SK-N-SH (cell line): ENCODE data around the gene SAMD14. TPM values are rescaled to one million over a fixed set of nuclear protein-coding genes. Genes with fewer than 3 reads are reported as not detected.
A peak's percentile ranks its signal among the peaks of the same experiment; 100 is the strongest.

Experiments used
- CTCF ChIA-PET: fragments of 300-600, 350-600 bp; formaldehyde crosslinking; extraction: SDS; loops from one replicate; lab custom pipeline; 2021; lab: Yijun Ruan, JAX
- POLR2A ChIA-PET: fragments of 350-600 bp; sonication (Branson Sonifier 250); formaldehyde crosslinking; extraction: SDS; loops from one replicate; lab custom pipeline; 2020; ENCODE audit warnings: antibody characterized with exemption, inconsistent platforms; lab: Yijun Ruan, JAX
- DNase-seq: peaks from one replicate; pipeline ENCODE4 v3.0.0; 2012
- H2AFZ ChIP-seq: fragments of 200-600 bp; sonication (generic); 2 replicates; pipeline ENCODE4 v1.8.1; 2016; ENCODE audit warnings: antibody characterized with exemption, mild to moderate bottlenecking, low read depth
- H3F3A ChIP-seq: fragments of 200-600 bp; sonication (generic); replicated peaks from 2 replicates; pipeline ENCODE3; 2016; ENCODE audit warnings: antibody characterized with exemption, mild to moderate bottlenecking; ENCODE audit not compliant: insufficient read depth
- H3K27ac ChIP-seq, 2 experiments: fragments of 200-500 bp in 1 of 2; fragments of 200-600 bp in 1 of 2; sonication (Bioruptor generic) in 1 of 2; sonication (generic), shearing (Covaris generic) in 1 of 2; 2 replicates each; pipeline versions ENCODE4 v1.5.1 to v1.6.1; 2014 to 2016; ENCODE audit warnings: low read depth in 2 of 2, inconsistent platforms in 1 of 2, low read length in 1 of 2, mild to moderate bottlenecking in 1 of 2, mixed read lengths in 1 of 2
- H3K27me3 ChIP-seq: fragments of 200-600 bp; sonication (generic), shearing (Covaris generic); 2 replicates; pipeline ENCODE4 v1.6.1; 2016; ENCODE audit warnings: mixed run types; ENCODE audit not compliant: insufficient read depth
- H3K36me3 ChIP-seq, 2 experiments: fragments of 200-500 bp in 1 of 2; fragments of 200-600 bp in 1 of 2; sonication (Bioruptor generic) in 1 of 2; sonication (generic) in 1 of 2; replicated peaks in 1 of 2; 2 replicates each; pipeline versions ENCODE3 to v1.5.1; 2014 to 2016; ENCODE audit warnings: low read length in 1 of 2, mild to moderate bottlenecking in 1 of 2; ENCODE audit not compliant: insufficient read depth in 2 of 2, control insufficient read depth in 1 of 2
- H3K4me1 ChIP-seq, 2 experiments: fragments of 200-500 bp in 1 of 2; fragments of 200-600 bp in 1 of 2; sonication (Bioruptor generic) in 1 of 2; sonication (generic), shearing (Covaris generic) in 1 of 2; 2 replicates each; pipeline versions ENCODE4 v1.5.1 to v1.6.1; 2014 to 2016; ENCODE audit warnings: low read depth in 1 of 2, low read length in 1 of 2, mixed run types in 1 of 2; ENCODE audit not compliant: insufficient read depth in 2 of 2, control insufficient read depth in 1 of 2
- H3K4me2 ChIP-seq: fragments of 200-600 bp; sonication (generic), shearing (Covaris generic); 2 replicates; pipeline ENCODE4 v1.6.1; 2017; ENCODE audit warnings: mixed run types
- H3K4me3 ChIP-seq, 2 experiments: fragments of 200-500 bp in 1 of 2; fragments of 200-600 bp in 1 of 2; sonication (Bioruptor generic) in 1 of 2; sonication (generic), shearing (Covaris generic) in 1 of 2; 2 replicates each; pipeline versions ENCODE4 v1.5.1 to v1.8.1; 2014 to 2016; ENCODE audit warnings: low read depth in 2 of 2, inconsistent platforms in 1 of 2, low read length in 1 of 2, mild to moderate bottlenecking in 1 of 2, mixed read lengths in 1 of 2, moderate library complexity in 1 of 2
- H3K79me2 ChIP-seq: fragments of 200-600 bp; sonication (generic); 2 replicates; pipeline ENCODE4 v1.8.1; 2017; ENCODE audit warnings: mild to moderate bottlenecking; ENCODE audit not compliant: insufficient read depth
- H3K9ac ChIP-seq: fragments of 200-600 bp; sonication (generic); 2 replicates; pipeline ENCODE4 v1.6.1; 2017; ENCODE audit warnings: mixed run types
- H3K9me2 ChIP-seq: fragments of 200-600 bp; sonication (generic); 2 replicates; pipeline ENCODE4 v1.6.1; 2017; ENCODE audit warnings: mixed run types
- H3K9me3 ChIP-seq: fragments of 200-600 bp; sonication (generic); 2 replicates; pipeline ENCODE4 v1.6.1; 2017; ENCODE audit warnings: mixed run types, mild to moderate bottlenecking, moderate library complexity
- H4K20me1 ChIP-seq: fragments of 200-600 bp; sonication (generic); 2 replicates; pipeline ENCODE4 v1.6.1; 2017; ENCODE audit warnings: mild to moderate bottlenecking, mixed run types; ENCODE audit not compliant: insufficient read depth
- EZH2phosphoT487 ChIP-seq: fragments of 200-600 bp; sonication (generic); IDR thresholded peaks from 2 replicates; pipeline ENCODE4 v1.6.1; 2017; ENCODE audit warnings: low read depth, mixed run types, mild to moderate bottlenecking, antibody characterized with exemption, moderate library complexity, borderline replicate concordance
- FOXM1 ChIP-seq: IDR thresholded peaks from 2 replicates; pipeline ENCODE4 v1.4.0; 2012; ENCODE audit warnings: low read depth, mild to moderate bottlenecking
- JUND ChIP-seq: IDR thresholded peaks from 2 replicates; pipeline ENCODE4 v1.4.0; 2012
- TEAD4 ChIP-seq: IDR thresholded peaks from 2 replicates; pipeline ENCODE4 v1.4.0; 2012; ENCODE audit warnings: mild to moderate bottlenecking, borderline replicate concordance; ENCODE audit not compliant: insufficient read depth
- WGBS: methylation state at CpG from one replicate; pipeline ENCODE4 v1.1.6; 2017; ENCODE audit warnings: low lambda C conversion rate; 5-methylcytosine and 5-hydroxymethylcytosine counted together
- polyA plus RNA-seq, 3 experiments: library from polyadenylated mRNA; depleted of rRNA; stranded (reverse); fragments of >200 nt; gene quantifications; 2 replicates each; pipeline ENCODE4 v1.2.3, GENCODE V29; 2012
- TF ChIP-seq, protein P1 (sequence below): IDR thresholded peaks from 2 replicates; pipeline ENCODE4 v1.6.1; 2012; ENCODE audit warnings: mild to moderate bottlenecking, low read depth, low read length, moderate library complexity
- TF ChIP-seq, protein P2 (sequence below): IDR thresholded peaks from 2 replicates; pipeline ENCODE4 v1.4.0; 2012; ENCODE audit warnings: low read depth, borderline replicate concordance

The SAMD14 gene
- polyA plus RNA-seq, 1 of the 3 experiments (the other 2 are of a cell fraction): 3.4 TPM

DNA sequence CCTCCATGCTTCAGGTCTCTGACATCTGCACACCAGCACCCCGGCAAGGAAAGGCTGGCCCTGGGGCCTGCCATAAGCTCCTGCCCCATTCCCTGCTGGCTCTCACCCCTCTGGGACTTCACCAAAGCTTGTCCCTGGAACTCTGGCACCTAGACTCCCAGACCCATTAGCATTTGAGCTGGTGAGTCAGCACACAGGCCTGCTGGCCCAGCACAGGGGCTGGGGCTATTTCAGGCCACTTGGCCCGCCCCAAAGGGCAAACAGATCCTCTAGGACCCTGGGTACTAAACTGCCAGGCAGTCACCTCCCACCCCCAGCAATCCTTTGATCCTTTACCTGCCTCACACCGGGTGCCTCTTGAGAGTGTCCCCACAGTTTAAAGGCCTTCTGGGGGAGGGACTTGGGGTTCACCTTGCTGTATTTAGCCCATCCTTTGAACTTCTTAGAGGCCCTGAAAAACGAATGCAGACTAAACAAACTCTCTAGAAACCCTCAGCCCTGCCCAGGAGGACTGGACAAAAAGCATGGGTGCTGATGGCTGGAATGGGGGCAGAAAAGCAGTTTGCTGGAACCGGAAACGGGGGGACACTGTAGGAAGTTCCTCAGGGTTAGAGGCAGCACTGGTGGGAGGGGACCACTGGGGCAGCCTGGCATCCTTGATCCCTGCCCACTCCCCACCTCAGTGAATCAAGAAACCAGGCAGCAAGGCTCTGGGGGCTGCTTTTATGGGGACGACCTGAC is 3.2 kb upstream of the SAMD14 start:
- H4K20me1 ChIP-seq: 0 out of 2 replicates have a peak, but pooled peaks cover 3% of the 10 kb centered on the region
- peak; percentile 62 for DNase-seq
- POLR2A ChIA-PET: interaction anchor here (1.0 to 1.3 kb wide), 2 partner anchors 13 to 16 kb away, joined by 3 read pairs; no protein-coding TSS in a partner anchor
- no peaks in the 10 kb centered on the region for H3K27me3 ChIP-seq
- no peaks in the 10 kb centered on the region for H3K9me3 ChIP-seq
- peaks cover 12 to 31% of the 10 kb centered on the region in 2 experiments for H3K36me3 ChIP-seq
- peaks cover 20 to 23% of the 10 kb centered on the region in 2 experiments; a peak in 3 of 4 replicates for H3K4me1 ChIP-seq
- no peak overlapping the region for H3K9ac ChIP-seq
- CTCF ChIA-PET: interaction anchor here (0.9 to 11.3 kb wide), 6 partner anchors 13 to 39 kb away, joined by 3 to 116 read pairs (median 6); partner anchors contain the start of gene PPP1R9B
- H3F3A ChIP-seq: peaks cover 29% of the 10 kb centered on the region
- H3K4me2 ChIP-seq: peak overlapping the region; percentile 50
- no peak overlapping the region for H3K4me3 ChIP-seq
- no peak overlapping the region for H2AFZ ChIP-seq
- peak overlapping the region; percentile 48 to 69 for H3K27ac ChIP-seq
- H3K9me2 ChIP-seq: no peaks in the 10 kb centered on the region
- TF ChIP-seq FOXM1: no peak
- TF ChIP-seq JUND: peak; percentile 58; the same call in 1 of the 2 replicates
- 67% methylated on average over 7 of the region's 7 CpGs for WGBS
- H3K79me2 ChIP-seq: no peaks in the 10 kb centered on the region

DNA sequence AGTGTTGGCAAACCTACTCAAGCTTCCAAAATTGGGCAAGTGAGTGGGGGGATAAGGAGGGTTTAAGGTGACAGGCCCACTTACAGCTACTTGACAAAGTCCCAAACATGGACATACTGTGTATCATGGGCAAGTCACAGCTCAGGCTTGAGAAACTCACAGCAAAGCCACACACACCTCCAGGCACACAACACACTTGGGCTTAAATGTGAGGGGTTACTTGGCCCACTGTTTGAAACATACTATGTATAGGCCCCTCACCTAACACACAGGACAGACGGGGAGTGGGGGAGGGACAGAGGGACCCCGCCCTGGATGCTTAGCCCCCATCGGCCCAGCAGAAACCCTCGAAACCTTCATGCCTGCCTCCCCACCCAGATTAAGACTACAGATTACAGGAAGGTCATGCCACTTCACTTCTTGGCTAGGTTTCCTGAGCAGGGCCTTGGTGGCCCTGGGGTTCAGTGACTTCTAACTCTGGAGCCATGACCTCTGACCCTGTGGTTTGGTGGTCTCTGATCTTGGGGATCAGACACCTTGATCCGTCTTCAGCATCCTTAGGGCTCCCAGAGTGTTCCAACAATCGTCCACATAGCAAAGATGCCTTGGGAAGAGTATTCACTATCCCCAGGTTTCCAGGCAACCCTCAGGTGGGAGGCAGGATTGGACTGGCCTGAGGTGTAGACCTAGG is 2.3 kb upstream of the SAMD14 start:
- POLR2A ChIA-PET: interaction anchor here (0.6 to 2.5 kb wide), 8 partner anchors 10 to 399 kb away, joined by 3 to 13 read pairs (median 3); no protein-coding TSS in a partner anchor
- Histone ChIP-seq H3K27me3 (no peaks in the 10 kb centered on the region), H3K9me2 (no peaks in the 10 kb centered on the region), H3K27ac (peak overlapping the region in 1 of 2 experiments; percentile 69; a peak in 1 of 4 replicates), H3K4me1 (peaks cover 20 to 23% of the 10 kb centered on the region in 2 experiments; a peak in 3 of 4 replicates), H2AFZ (no peak overlapping the region), H3K4me2 (peak overlapping the region; percentile 50; the same call in 1 of the 2 replicates), H3K4me3 (no peak overlapping the region), H3K9me3 (no peaks in the 10 kb centered on the region), H3K36me3 (peaks cover 11 to 23% of the 10 kb centered on the region in 2 experiments), H3F3A (peaks cover 29% of the 10 kb centered on the region), H3K9ac (no peak overlapping the region), H3K79me2 (no peaks in the 10 kb centered on the region), H4K20me1 (0 out of 2 replicates have a peak, but pooled peaks cover 3% of the 10 kb centered on the region)
- WGBS: 95% methylated on average over 6 of the region's 6 CpGs
- TF ChIP-seq EZH2phosphoT487 (no peak), JUND (no peak), TEAD4 (no peak)
- TF ChIP-seq, protein P1, sequence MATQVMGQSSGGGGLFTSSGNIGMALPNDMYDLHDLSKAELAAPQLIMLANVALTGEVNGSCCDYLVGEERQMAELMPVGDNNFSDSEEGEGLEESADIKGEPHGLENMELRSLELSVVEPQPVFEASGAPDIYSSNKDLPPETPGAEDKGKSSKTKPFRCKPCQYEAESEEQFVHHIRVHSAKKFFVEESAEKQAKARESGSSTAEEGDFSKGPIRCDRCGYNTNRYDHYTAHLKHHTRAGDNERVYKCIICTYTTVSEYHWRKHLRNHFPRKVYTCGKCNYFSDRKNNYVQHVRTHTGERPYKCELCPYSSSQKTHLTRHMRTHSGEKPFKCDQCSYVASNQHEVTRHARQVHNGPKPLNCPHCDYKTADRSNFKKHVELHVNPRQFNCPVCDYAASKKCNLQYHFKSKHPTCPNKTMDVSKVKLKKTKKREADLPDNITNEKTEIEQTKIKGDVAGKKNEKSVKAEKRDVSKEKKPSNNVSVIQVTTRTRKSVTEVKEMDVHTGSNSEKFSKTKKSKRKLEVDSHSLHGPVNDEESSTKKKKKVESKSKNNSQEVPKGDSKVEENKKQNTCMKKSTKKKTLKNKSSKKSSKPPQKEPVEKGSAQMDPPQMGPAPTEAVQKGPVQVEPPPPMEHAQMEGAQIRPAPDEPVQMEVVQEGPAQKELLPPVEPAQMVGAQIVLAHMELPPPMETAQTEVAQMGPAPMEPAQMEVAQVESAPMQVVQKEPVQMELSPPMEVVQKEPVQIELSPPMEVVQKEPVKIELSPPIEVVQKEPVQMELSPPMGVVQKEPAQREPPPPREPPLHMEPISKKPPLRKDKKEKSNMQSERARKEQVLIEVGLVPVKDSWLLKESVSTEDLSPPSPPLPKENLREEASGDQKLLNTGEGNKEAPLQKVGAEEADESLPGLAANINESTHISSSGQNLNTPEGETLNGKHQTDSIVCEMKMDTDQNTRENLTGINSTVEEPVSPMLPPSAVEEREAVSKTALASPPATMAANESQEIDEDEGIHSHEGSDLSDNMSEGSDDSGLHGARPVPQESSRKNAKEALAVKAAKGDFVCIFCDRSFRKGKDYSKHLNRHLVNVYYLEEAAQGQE: no peak
- TF ChIP-seq, protein P2, sequence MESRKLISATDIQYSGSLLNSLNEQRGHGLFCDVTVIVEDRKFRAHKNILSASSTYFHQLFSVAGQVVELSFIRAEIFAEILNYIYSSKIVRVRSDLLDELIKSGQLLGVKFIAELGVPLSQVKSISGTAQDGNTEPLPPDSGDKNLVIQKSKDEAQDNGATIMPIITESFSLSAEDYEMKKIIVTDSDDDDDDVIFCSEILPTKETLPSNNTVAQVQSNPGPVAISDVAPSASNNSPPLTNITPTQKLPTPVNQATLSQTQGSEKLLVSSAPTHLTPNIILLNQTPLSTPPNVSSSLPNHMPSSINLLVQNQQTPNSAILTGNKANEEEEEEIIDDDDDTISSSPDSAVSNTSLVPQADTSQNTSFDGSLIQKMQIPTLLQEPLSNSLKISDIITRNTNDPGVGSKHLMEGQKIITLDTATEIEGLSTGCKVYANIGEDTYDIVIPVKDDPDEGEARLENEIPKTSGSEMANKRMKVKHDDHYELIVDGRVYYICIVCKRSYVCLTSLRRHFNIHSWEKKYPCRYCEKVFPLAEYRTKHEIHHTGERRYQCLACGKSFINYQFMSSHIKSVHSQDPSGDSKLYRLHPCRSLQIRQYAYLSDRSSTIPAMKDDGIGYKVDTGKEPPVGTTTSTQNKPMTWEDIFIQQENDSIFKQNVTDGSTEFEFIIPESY: no peak
- CTCF ChIA-PET: interaction anchor here (0.7 to 11.3 kb wide), 10 partner anchors 8 to 68 kb away, joined by 3 to 116 read pairs (median 6); partner anchors contain the start of genes COL1A1 and PPP1R9B
- no peak for DNase-seq
